CD4-positive, alpha-beta T cell treated with Interleukin-17A for 4 hours (primary cell): ENCODE data around the gene CLIP3.

Experiments used
- DNase-seq: peaks from one replicate; pipeline ENCODE4 v3.0.0-alpha.2; 2020; ENCODE audit warnings: mixed read lengths

The CLIP3 gene

DNA sequence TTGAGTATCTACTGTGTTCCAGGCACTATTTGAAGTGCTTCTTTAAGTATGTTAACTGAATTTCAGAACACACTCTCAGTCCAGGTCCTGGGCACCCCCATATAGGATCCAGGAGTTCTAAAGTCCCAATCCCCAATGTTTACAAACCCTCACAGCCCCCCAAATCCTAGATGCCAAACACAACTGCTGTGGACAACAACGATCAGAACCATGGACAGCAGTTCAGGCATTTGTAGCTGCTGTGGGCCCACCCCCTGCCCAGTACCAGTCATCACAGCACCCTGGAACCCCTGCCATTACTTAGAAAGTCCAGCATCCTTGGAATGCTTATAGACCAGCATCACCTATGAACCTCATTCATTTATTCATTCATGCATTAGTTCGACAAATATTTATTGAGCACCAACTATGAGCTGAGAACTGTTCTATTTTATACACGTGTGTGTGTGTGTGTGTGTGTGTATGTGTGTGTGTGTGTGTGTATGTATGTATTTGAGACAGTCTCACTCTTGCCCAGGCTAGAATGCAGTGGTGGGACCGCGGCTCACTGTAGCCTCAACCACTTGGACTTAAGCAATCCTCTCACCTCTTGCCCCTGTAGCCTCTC, 57.0 kb downstream of the CLIP3 start:
- no peak for DNase-seq

DNA sequence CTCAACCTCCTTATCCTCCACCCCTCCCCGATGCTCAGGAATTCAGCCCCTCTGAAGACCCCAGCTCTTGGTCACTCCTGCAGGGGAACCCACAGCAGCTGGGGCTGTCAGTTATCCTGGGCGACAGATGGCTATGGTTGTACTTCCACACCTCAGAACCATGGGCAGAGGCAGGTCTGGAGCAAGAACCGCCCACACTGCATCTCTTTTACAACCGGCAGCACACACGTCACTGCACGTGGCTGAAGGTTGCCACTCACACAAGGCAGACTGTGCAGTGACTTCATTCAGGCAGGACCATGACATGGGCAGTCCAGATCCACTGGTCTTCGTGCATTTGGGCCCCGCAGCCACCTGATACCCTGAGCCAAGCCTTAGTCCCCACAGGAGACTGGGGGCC, 59.2 kb downstream of the CLIP3 start:
- DNase-seq: no peak

DNA sequence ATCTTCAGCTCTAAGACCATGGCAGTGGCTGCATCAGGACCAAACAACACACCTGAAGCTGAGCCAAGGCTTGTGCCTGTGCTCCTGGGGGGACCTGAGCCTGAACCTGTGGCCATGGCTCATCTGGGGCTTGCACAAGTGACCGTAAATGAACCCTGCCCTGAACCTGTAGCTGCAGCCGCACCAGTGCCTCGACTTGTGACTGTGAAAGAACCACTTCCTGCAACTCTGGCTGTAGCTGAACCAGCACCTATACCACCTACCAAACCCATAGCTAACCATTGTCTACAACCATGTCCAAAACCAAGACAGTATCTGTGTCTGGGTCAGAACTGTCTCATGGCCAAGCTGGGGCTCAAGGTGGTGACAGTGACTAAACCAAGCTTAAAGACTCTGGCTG, 65.9 kb downstream of the CLIP3 start:
- DNase-seq: no peak
